H9 (cell line): Measurements from ENCODE around the gene ANXA1. TPM values are rescaled to one million over a fixed set of nuclear protein-coding genes. Genes with fewer than 3 reads are reported as not detected.

Experiments used
- DNase-seq: peaks from one replicate; pipeline ENCODE4 v3.0.0-alpha.2; 2017
- H2AFZ ChIP-seq: one replicate; pipeline ENCODE4 v1.6.1; 2013; ENCODE audit warnings: mild to moderate bottlenecking, low read length, control low read depth, moderate library complexity
- H2AK5ac ChIP-seq: 2 replicates; pipeline ENCODE4 v1.6.1; 2013; ENCODE audit warnings: low read length, control low read depth, mixed read lengths; ENCODE audit not compliant: insufficient read length
- H2BK120ac ChIP-seq: one replicate; pipeline ENCODE4 v1.6.1; 2013; ENCODE audit warnings: low read depth, mild to moderate bottlenecking, low read length, control low read depth, inconsistent platforms; ENCODE audit not compliant: poor library complexity, severe bottlenecking
- H2BK12ac ChIP-seq: 2 replicates; pipeline ENCODE4 v1.6.1; 2013; ENCODE audit warnings: low read length, control low read depth, mixed read lengths, low read depth; ENCODE audit not compliant: insufficient read length
- H2BK15ac ChIP-seq: 2 replicates; pipeline ENCODE4 v1.6.1; 2013; ENCODE audit warnings: low read depth, low read length, control low read depth
- H2BK20ac ChIP-seq: one replicate; pipeline ENCODE4 v1.6.1; 2013; ENCODE audit warnings: low read depth, mild to moderate bottlenecking, low read length, control low read depth, inconsistent platforms; ENCODE audit not compliant: poor library complexity, severe bottlenecking
- H2BK5ac ChIP-seq: 2 replicates; pipeline ENCODE4 v1.6.1; 2013; ENCODE audit warnings: low read length, control low read depth, mixed read lengths; ENCODE audit not compliant: insufficient read length
- H3K14ac ChIP-seq: 2 replicates; pipeline ENCODE4 v1.6.1; 2013; ENCODE audit warnings: low read length, control low read depth; ENCODE audit not compliant: insufficient read depth
- H3K18ac ChIP-seq: 2 replicates; pipeline ENCODE4 v1.6.1; 2013; ENCODE audit warnings: low read depth, mild to moderate bottlenecking, mixed read lengths, low read length, control low read depth; ENCODE audit not compliant: insufficient read length
- H3K23ac ChIP-seq: 2 replicates; pipeline ENCODE4 v1.6.1; 2013; ENCODE audit warnings: low read length, control low read depth, mixed read lengths, low read depth; ENCODE audit not compliant: insufficient read length
- H3K23me2 ChIP-seq: 2 replicates; pipeline ENCODE4 v1.6.1; 2013; ENCODE audit warnings: low read depth, mild to moderate bottlenecking, mixed read lengths, low read length, control low read depth; ENCODE audit not compliant: insufficient read length, poor library complexity, severe bottlenecking
- H3K27ac ChIP-seq: 2 replicates; pipeline ENCODE4 v1.5.1; 2013; ENCODE audit warnings: low read length, control low read depth, mixed read lengths, low read depth; ENCODE audit not compliant: insufficient read length
- H3K27me3 ChIP-seq: 2 replicates; pipeline ENCODE4 v1.6.1; 2013; ENCODE audit warnings: low read length, control low read depth, inconsistent platforms; ENCODE audit not compliant: insufficient read depth
- H3K4ac ChIP-seq: 2 replicates; pipeline ENCODE4 v1.6.1; 2013; ENCODE audit warnings: low read depth, mild to moderate bottlenecking, control low read depth, inconsistent platforms, low read length, moderate library complexity
- H3K4me1 ChIP-seq: 2 replicates; pipeline ENCODE4 v1.6.1; 2013; ENCODE audit warnings: low read length, control low read depth, inconsistent platforms; ENCODE audit not compliant: insufficient read depth
- H3K4me2 ChIP-seq: 2 replicates; pipeline ENCODE4 v1.6.1; 2013; ENCODE audit warnings: low read length, control low read depth, mixed read lengths; ENCODE audit not compliant: insufficient read length, insufficient read depth
- H3K56ac ChIP-seq: 2 replicates; pipeline ENCODE4 v1.6.1; 2013; ENCODE audit warnings: low read depth, mild to moderate bottlenecking, mixed read lengths, low read length, control low read depth; ENCODE audit not compliant: insufficient read length
- H3K79me1 ChIP-seq: 2 replicates; pipeline ENCODE4 v1.6.1; 2013; ENCODE audit warnings: low read depth, mild to moderate bottlenecking, moderate library complexity, low read length, control low read depth, inconsistent platforms; ENCODE audit not compliant: insufficient read depth, poor library complexity, severe bottlenecking
- H3K79me2 ChIP-seq: 2 replicates; pipeline ENCODE4 v1.6.1; 2013; ENCODE audit warnings: low read length, control low read depth, inconsistent platforms; ENCODE audit not compliant: insufficient read depth
- H3K9ac ChIP-seq: 2 replicates; pipeline ENCODE4 v1.6.1; 2013; ENCODE audit warnings: low read length, control low read depth, mixed read lengths; ENCODE audit not compliant: insufficient read length; ENCODE audit errors: extremely low read depth
- H3K9me3 ChIP-seq: one replicate; pipeline ENCODE4 v1.6.1; 2013; ENCODE audit warnings: low read depth, low read length, inconsistent platforms; ENCODE audit not compliant: control insufficient read depth
- H3T11ph ChIP-seq: one replicate; pipeline ENCODE4 v1.6.1; 2013; ENCODE audit warnings: mild to moderate bottlenecking, low read length, control low read depth, inconsistent platforms
- H4K20me1 ChIP-seq: one replicate; pipeline ENCODE4 v1.6.1; 2013; ENCODE audit not compliant: control insufficient read depth, insufficient read length, insufficient read depth
- H4K5ac ChIP-seq: 2 replicates; pipeline ENCODE4 v1.6.1; 2013; ENCODE audit warnings: low read depth, mild to moderate bottlenecking, mixed read lengths, low read length, control low read depth; ENCODE audit not compliant: insufficient read length
- H4K8ac ChIP-seq: replicated peaks from 2 replicates; pipeline ENCODE4 v1.6.1; 2013; ENCODE audit warnings: low read length, control low read depth, mixed read lengths, low read depth; ENCODE audit not compliant: insufficient read length
- H4K91ac ChIP-seq: 2 replicates; pipeline ENCODE4 v1.6.1; 2013; ENCODE audit warnings: low read depth, mild to moderate bottlenecking, moderate library complexity, mixed read lengths, low read length, control low read depth; ENCODE audit not compliant: insufficient read length
- H3K27ac Mint-ChIP-seq, 3 experiments: 2 replicates in 2 of 3; 3 replicates in 1 of 3; pipeline ENCODE4 v1.8.0; 2020 to 2021; ENCODE audit warnings: mixed read lengths in 3 of 3, mild to moderate bottlenecking in 1 of 3, moderate library complexity in 1 of 3
- H3K27me3 Mint-ChIP-seq: 2 replicates; pipeline ENCODE4 v1.8.0; 2021; ENCODE audit warnings: low read depth, mild to moderate bottlenecking, moderate library complexity, mixed read lengths
- H3K36me3 Mint-ChIP-seq, 3 experiments: 2 replicates in 2 of 3; 3 replicates in 1 of 3; pipeline ENCODE4 v1.8.0; 2020 to 2021; ENCODE audit warnings: low read depth in 3 of 3, mixed read lengths in 3 of 3; ENCODE audit not compliant: insufficient read depth in 1 of 3
- H3K4me1 Mint-ChIP-seq, 2 experiments: 2 replicates each; pipeline ENCODE4 v1.8.0; 2020; ENCODE audit warnings: mixed read lengths in 2 of 2
- H3K4me3 Mint-ChIP-seq, 2 experiments: 2 replicates in 1 of 2; 3 replicates in 1 of 2; pipeline ENCODE4 v1.8.0; 2020 to 2021; ENCODE audit warnings: mild to moderate bottlenecking in 2 of 2, mixed read lengths in 2 of 2, moderate library complexity in 1 of 2
- H3K9me3 Mint-ChIP-seq, 2 experiments: 2 replicates in 1 of 2; 3 replicates in 1 of 2; pipeline ENCODE4 v1.8.0; 2020; ENCODE audit warnings: mild to moderate bottlenecking in 2 of 2, mixed read lengths in 2 of 2, moderate library complexity in 1 of 2
- WGBS: extraction: QIAGEN DNeasy Blood & Tissue Kit; methylation state at CpG from one replicate; pipeline ENCODE4 v1.1.7; 2013; ENCODE audit warnings: missing lambda C conversion rate, low lambda C conversion rate, mixed read lengths; ENCODE audit not compliant: insufficient read length; ENCODE audit errors: extremely low coverage; 5-methylcytosine and 5-hydroxymethylcytosine counted together
- total RNA-seq: library from RNA; stranded (reverse); gene quantifications from 2 replicates; pipeline ENCODE4 v1.2.1, GENCODE V29; 2021
- TF ChIP-seq, protein P1 (sequence below): fragments of 200-600 bp; sonication (generic); conservative IDR thresholded peaks from 3 replicates; pipeline ENCODE4 v1.8.0; 2021; ENCODE audit warnings: antibody characterized with exemption, mild to moderate bottlenecking

Gene ANXA1
- total RNA-seq, 1 experiment from 2014 or later, result 3.5 TPM

DNA sequence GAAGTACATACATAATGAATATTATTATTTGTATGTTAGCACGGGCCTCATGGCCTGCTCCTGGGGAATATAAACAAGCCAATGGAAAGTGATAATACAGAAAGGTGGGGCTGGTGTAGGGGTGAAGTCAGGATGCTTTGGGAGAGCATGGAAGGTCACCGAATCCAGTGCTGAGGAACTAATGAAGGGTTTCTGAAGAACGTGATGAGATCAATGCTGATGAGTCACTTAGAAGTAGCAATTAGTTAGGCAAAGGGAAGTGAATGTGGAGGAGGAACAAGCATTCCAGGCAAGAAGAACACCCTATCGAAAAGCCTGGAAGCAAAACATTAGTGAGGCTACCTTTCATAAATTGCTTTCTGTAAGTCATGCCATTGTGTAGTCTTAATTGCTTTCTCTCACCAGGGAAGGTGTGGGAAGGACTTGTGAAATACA lies 2.1 kb downstream of the ANXA1 start:
- Histone ChIP-seq H3K9me3 (no peaks in the 10 kb centered on the region), H3K56ac (no peak overlapping the region), H2BK5ac (no peak overlapping the region), H3K79me2 (no peaks in the 10 kb centered on the region), H3K4ac (no peak overlapping the region), H4K20me1 (no peaks in the 10 kb centered on the region), H3T11ph (no peak overlapping the region), H3K79me1 (no peaks in the 10 kb centered on the region), H3K18ac (no peak overlapping the region), H3K27ac (no peak overlapping the region), H3K4me2 (no peak overlapping the region), H2BK15ac (no peak overlapping the region), H3K9ac (no peak overlapping the region), H4K91ac (no peak overlapping the region), H2AFZ (no peak overlapping the region), H4K8ac (no peak overlapping the region), H2BK120ac (no peak overlapping the region), H4K5ac (no peak overlapping the region), H2AK5ac (no peak overlapping the region), H3K14ac (no peak overlapping the region), H3K23me2 (no peaks in the 10 kb centered on the region), H3K27me3 (no peaks in the 10 kb centered on the region), H2BK20ac (no peak overlapping the region), H3K23ac (no peak overlapping the region), H3K4me1 (no peaks in the 10 kb centered on the region; the same call in 1 of the 2 replicates), H2BK12ac (no peak overlapping the region)
- H3K27ac Mint-ChIP-seq, result peak overlapping the region; percentile 34 to 76 (median 49); a peak in 4 of 7 replicates
- TF ChIP-seq, protein P1, sequence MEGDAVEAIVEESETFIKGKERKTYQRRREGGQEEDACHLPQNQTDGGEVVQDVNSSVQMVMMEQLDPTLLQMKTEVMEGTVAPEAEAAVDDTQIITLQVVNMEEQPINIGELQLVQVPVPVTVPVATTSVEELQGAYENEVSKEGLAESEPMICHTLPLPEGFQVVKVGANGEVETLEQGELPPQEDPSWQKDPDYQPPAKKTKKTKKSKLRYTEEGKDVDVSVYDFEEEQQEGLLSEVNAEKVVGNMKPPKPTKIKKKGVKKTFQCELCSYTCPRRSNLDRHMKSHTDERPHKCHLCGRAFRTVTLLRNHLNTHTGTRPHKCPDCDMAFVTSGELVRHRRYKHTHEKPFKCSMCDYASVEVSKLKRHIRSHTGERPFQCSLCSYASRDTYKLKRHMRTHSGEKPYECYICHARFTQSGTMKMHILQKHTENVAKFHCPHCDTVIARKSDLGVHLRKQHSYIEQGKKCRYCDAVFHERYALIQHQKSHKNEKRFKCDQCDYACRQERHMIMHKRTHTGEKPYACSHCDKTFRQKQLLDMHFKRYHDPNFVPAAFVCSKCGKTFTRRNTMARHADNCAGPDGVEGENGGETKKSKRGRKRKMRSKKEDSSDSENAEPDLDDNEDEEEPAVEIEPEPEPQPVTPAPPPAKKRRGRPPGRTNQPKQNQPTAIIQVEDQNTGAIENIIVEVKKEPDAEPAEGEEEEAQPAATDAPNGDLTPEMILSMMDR, result no peak
- H3K4me3 Mint-ChIP-seq, result no peak overlapping the region
- DNase-seq, result no peak
- no peaks in the 10 kb centered on the region for H3K36me3 Mint-ChIP-seq
- WGBS, result no CpG with 5 or more reads among the region's 4 CpGs
- no peaks in the 10 kb centered on the region for H3K27me3 Mint-ChIP-seq
- H3K4me1 Mint-ChIP-seq, result peaks cover 42 to 46% of the 10 kb centered on the region in 2 experiments
- no peaks in the 10 kb centered on the region; a peak in 1 of 5 replicates for H3K9me3 Mint-ChIP-seq
